Neuronal stem cell (in vitro differentiated cells): Measurements from ENCODE around the gene GABBR1.

Source experiments
- DNase-seq: peaks from one replicate; pipeline ENCODE4 v3.0.0-alpha.2; 2013; ENCODE audit warnings: low spot score
- H2AFZ ChIP-seq: one replicate; pipeline ENCODE4 v1.6.1; 2013; ENCODE audit warnings: mild to moderate bottlenecking, low read length, inconsistent platforms
- H2AK5ac ChIP-seq: 2 replicates; pipeline ENCODE4 v1.6.1; 2013; ENCODE audit warnings: low read depth, mild to moderate bottlenecking, inconsistent platforms, low read length, moderate library complexity, mixed read lengths
- H2BK120ac ChIP-seq: 2 replicates; pipeline ENCODE4 v1.6.1; 2013; ENCODE audit warnings: low read depth, mild to moderate bottlenecking, inconsistent platforms, low read length, moderate library complexity, mixed read lengths
- H2BK12ac ChIP-seq: one replicate; pipeline ENCODE4 v1.6.1; 2013; ENCODE audit warnings: low read length, inconsistent platforms
- H2BK15ac ChIP-seq: 2 replicates; pipeline ENCODE4 v1.6.1; 2013; ENCODE audit warnings: mild to moderate bottlenecking, low read length, inconsistent platforms, mixed read lengths
- H2BK5ac ChIP-seq: one replicate; pipeline ENCODE4 v1.6.1; 2013; ENCODE audit warnings: inconsistent platforms, mild to moderate bottlenecking, low read length, moderate library complexity
- H3K14ac ChIP-seq: one replicate; pipeline ENCODE4 v1.6.1; 2013; ENCODE audit warnings: low read length, inconsistent platforms
- H3K18ac ChIP-seq: 2 replicates; pipeline ENCODE4 v1.6.1; 2013; ENCODE audit warnings: low read length, inconsistent platforms
- H3K23ac ChIP-seq: 2 replicates; pipeline ENCODE4 v1.6.1; 2013; ENCODE audit warnings: low read depth, mild to moderate bottlenecking, mixed read lengths, low read length, inconsistent platforms; ENCODE audit not compliant: poor library complexity
- H3K27ac ChIP-seq: replicated peaks from 3 replicates; pipeline ENCODE4 v1.5.1; 2013; ENCODE audit warnings: low read length, inconsistent platforms
- H3K27me3 ChIP-seq, 3 experiments: 2 replicates each; pipeline ENCODE4 v1.6.1; 2013; ENCODE audit warnings: low read length in 3 of 3, mild to moderate bottlenecking in 2 of 3, inconsistent platforms in 1 of 3, low read depth in 1 of 3, mixed read lengths in 1 of 3, moderate library complexity in 1 of 3; ENCODE audit not compliant: control insufficient read depth in 3 of 3, insufficient read depth in 3 of 3
- H3K36me3 ChIP-seq, 2 donors: replicated peaks in 1 of 2; 2 replicates each; pipeline ENCODE4 v1.6.1; 2013; ENCODE audit warnings: low read length in 2 of 2; ENCODE audit not compliant: control insufficient read depth in 2 of 2, insufficient read depth in 2 of 2
- H3K4ac ChIP-seq: 2 replicates; pipeline ENCODE4 v1.6.1; 2013; ENCODE audit warnings: inconsistent platforms, mild to moderate bottlenecking, low read length, moderate library complexity
- H3K4me1 ChIP-seq, 2 donors: 1 replicate in 1 of 2; 2 replicates in 1 of 2; pipeline ENCODE4 v1.6.1; 2013; ENCODE audit warnings: low read length in 2 of 2, low read depth in 1 of 2; ENCODE audit not compliant: control insufficient read depth in 2 of 2, insufficient read depth in 1 of 2
- H3K4me2 ChIP-seq: one replicate; pipeline ENCODE4 v1.6.1; 2013; ENCODE audit warnings: mild to moderate bottlenecking, low read length, inconsistent platforms; ENCODE audit not compliant: insufficient read depth, poor library complexity, severe bottlenecking
- H3K4me3 ChIP-seq, 2 donors: 2 replicates each; pipeline ENCODE4 v1.5.1; 2013; ENCODE audit warnings: low read length in 2 of 2, mild to moderate bottlenecking in 2 of 2, inconsistent platforms in 1 of 2, moderate library complexity in 1 of 2
- H3K79me1 ChIP-seq: one replicate; pipeline ENCODE4 v1.6.1; 2013; ENCODE audit warnings: low read depth, mild to moderate bottlenecking, inconsistent platforms, low read length, moderate library complexity
- H3K9ac ChIP-seq: one replicate; pipeline ENCODE4 v1.6.1; 2013; ENCODE audit warnings: mild to moderate bottlenecking, low read depth, low read length, inconsistent platforms; ENCODE audit not compliant: poor library complexity
- H3K9me3 ChIP-seq, 2 donors: replicated peaks in 1 of 2; 2 replicates each; pipeline versions ENCODE3 to v1.6.1; 2013; ENCODE audit warnings: low read length in 2 of 2, mild to moderate bottlenecking in 2 of 2, inconsistent platforms in 1 of 2, low read depth in 1 of 2, mixed read lengths in 1 of 2, moderate library complexity in 1 of 2; ENCODE audit not compliant: control insufficient read depth in 2 of 2, insufficient read depth in 1 of 2
- H4K8ac ChIP-seq: one replicate; pipeline ENCODE4 v1.6.1; 2013; ENCODE audit warnings: low read depth, mild to moderate bottlenecking, inconsistent platforms, low read length, moderate library complexity
- H4K91ac ChIP-seq: one replicate; pipeline ENCODE4 v1.6.1; 2013; ENCODE audit warnings: low read length, low read depth, mild to moderate bottlenecking, inconsistent platforms; ENCODE audit not compliant: poor library complexity
- WGBS, 2 donors: extraction: QIAGEN DNeasy Blood & Tissue Kit; methylation state at CpG; one replicate each; pipeline ENCODE4 v1.1.7; 2013; ENCODE audit warnings: missing lambda C conversion rate in 2 of 2, mixed read lengths in 1 of 2; ENCODE audit not compliant: insufficient read length in 2 of 2, insufficient replicate concordance in 1 of 2; ENCODE audit errors: extremely low coverage in 2 of 2; 5-methylcytosine and 5-hydroxymethylcytosine counted together

GABBR1 gene

DNA sequence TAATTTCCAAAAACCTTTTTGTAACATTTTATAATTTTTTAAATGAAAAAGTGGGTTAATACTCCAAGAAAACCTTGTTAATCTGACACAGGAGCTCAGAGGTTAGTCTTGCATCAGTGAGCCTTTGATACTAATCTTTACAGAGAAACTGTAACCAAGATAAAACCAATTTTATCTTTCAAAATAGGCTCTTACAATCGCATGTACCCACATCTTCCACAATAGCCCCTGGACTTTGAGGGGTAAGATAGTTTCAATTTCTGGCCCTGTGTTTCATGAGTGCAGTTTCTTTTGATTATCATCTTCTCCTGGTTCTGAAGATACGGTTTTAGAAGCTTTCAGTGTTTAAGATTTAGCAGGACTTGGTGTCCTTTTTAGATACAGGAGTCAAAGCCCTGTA is 110.8 kb downstream of the GABBR1 start:
- DNase-seq, result no peak
- Histone ChIP-seq H3K27ac (no peak overlapping the region), H3K9ac (no peak overlapping the region), H3K36me3 (no peaks in the 10 kb centered on the region), H2AK5ac (no peak overlapping the region), H3K18ac (no peak overlapping the region), H3K14ac (no peak overlapping the region), H3K23ac (no peak overlapping the region), H2AFZ (no peak overlapping the region), H3K4me1 (no peaks in the 10 kb centered on the region), H2BK15ac (no peak overlapping the region), H3K4ac (no peak overlapping the region), H4K8ac (no peak overlapping the region), H3K4me2 (no peak overlapping the region), H2BK5ac (no peak overlapping the region), H4K91ac (no peak overlapping the region), H2BK12ac (no peak overlapping the region), H3K9me3 (peaks cover 6 to 8% of the 10 kb centered on the region in 2 donors), H3K27me3 (peaks cover 0 to 8% (median 2%) of the 10 kb centered on the region in 3 experiments), H3K4me3 (no peak overlapping the region), H2BK120ac (no peak overlapping the region), H3K79me1 (no peaks in the 10 kb centered on the region)
- no CpG with 5 or more reads among the region's 2 CpGs for WGBS, 2 donors

DNA sequence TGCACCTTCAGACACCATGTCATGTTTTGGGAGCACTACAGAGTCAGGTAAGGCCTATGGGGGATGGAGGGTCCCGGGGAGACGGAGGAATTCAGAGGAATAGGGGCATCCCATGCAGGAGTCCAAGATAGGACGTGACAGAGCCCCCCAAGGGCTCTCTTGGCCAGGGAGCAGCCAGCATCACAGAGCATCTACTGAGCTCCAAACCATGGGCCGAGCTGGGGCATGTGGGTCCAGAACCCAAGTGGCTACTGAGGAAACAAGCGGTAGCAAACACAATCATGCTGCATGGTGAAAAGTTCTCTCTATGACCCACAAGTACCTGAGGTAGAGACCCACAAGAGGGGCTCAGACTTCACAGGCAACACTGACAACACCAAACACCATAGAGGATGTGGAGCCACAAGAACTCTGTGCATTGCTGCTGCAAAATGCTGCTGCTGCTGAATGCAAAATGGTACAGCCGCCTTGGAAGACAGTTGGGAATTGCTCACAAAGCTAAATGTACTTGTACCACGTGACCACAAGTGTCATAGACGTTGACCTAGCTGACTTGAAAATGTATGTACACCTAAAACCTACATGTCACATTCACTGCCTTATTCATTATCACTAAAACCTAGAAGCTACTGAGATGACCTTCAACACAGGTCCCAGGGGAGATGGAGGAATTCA is 111.8 kb downstream of the GABBR1 start:
- Histone ChIP-seq H2BK5ac (no peak overlapping the region), H3K9ac (no peak overlapping the region), H3K4me2 (no peak overlapping the region), H3K23ac (no peak overlapping the region), H3K36me3 (no peaks in the 10 kb centered on the region), H2BK12ac (no peak overlapping the region), H3K4me1 (peaks cover 0 to under 1% of the 10 kb centered on the region in 2 donors), H3K4me3 (no peak overlapping the region), H3K27ac (no peak overlapping the region), H2AK5ac (no peak overlapping the region), H3K79me1 (no peaks in the 10 kb centered on the region), H3K9me3 (peaks cover 6 to 10% of the 10 kb centered on the region in 2 donors), H3K4ac (no peak overlapping the region), H4K8ac (no peak overlapping the region), H3K18ac (no peak overlapping the region), H3K14ac (no peak overlapping the region), H2BK15ac (no peak overlapping the region), H3K27me3 (peaks cover 0 to 6% (median 2%) of the 10 kb centered on the region in 3 experiments), H2AFZ (no peak overlapping the region), H2BK120ac (no peak overlapping the region), H4K91ac (no peak overlapping the region)
- DNase-seq, result no peak
- no CpG with 5 or more reads among the region's 8 CpGs for WGBS, 2 donors

DNA sequence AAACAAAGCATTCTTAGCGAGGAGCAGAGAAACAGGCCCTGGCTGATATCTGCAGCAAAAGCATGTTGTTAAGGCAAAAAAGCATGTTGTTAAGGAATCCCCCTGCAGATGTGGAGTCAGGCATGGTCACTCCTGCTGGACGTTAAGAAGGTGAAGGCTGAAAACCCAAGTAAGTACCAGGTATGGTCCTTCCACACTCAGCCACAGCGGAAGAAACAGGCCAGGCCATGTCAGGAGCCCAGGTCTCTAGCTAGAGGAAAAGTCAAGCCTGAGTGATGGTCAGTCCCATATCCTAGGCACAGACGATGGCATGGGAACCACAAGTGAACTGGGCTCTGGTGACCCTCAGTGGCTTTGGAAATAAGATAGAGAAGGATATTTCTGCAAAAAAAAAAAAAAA is 112.8 kb downstream of the GABBR1 start:
- Histone ChIP-seq H3K9me3 (peaks cover 6 to 10% of the 10 kb centered on the region in 2 donors), H2BK12ac (no peak overlapping the region), H2AFZ (no peak overlapping the region), H3K27me3 (peaks cover 0 to 2% (median 2%) of the 10 kb centered on the region in 3 experiments), H3K18ac (no peak overlapping the region), H3K4ac (no peak overlapping the region), H3K79me1 (no peaks in the 10 kb centered on the region), H3K9ac (no peak overlapping the region), H3K14ac (no peak overlapping the region), H3K4me2 (no peak overlapping the region), H3K36me3 (no peaks in the 10 kb centered on the region), H2BK5ac (no peak overlapping the region), H2BK120ac (no peak overlapping the region), H2AK5ac (no peak overlapping the region), H3K23ac (no peak overlapping the region), H2BK15ac (no peak overlapping the region), H3K4me3 (no peak overlapping the region), H4K91ac (no peak overlapping the region), H3K27ac (no peak overlapping the region), H3K4me1 (peaks cover 0 to 1% of the 10 kb centered on the region in 2 donors), H4K8ac (no peak overlapping the region)
- no peak for DNase-seq
- WGBS, 2 donors, result no CpG with 5 or more reads among the region's 4 CpGs

DNA sequence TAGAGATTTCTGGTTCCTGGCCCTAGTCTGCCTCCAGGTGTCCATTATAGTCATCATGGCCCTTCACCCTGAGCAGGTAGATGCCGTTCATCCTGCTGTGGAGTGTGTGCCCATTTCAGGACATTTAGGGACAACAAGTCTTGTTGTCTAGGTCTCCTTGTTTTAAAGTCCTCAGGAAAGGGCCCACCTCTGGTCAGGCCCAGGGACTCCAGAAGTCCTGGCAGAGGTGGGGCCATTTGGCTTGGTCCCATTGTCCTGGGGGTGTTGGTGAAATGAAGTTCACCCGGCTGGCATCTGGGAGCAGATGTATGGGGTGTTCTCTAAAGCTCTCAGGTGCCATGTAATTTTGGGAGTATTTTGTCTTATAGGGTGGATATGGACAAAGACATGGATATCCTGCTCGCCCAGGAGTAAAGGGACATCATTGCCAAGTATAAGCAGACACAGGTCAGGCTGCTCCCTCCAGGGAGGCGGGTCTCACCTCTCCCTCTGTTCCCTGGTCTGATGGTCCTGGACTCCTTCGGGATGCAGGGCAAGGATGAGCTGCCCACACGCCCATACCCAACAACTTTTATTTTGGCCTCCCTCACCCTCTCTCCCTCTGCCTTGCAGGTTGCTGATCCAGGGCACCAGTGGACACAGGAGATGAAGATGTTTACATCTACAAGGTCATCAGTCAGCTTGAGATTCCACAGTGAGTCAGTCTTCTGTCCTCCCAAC is 113.5 kb downstream of the GABBR1 start:
- Histone ChIP-seq H2BK5ac (no peak overlapping the region), H2AFZ (no peak overlapping the region), H3K36me3 (no peaks in the 10 kb centered on the region), H4K91ac (no peak overlapping the region), H2BK15ac (no peak overlapping the region), H3K4me3 (no peak overlapping the region), H3K4ac (no peak overlapping the region), H4K8ac (no peak overlapping the region), H3K79me1 (no peaks in the 10 kb centered on the region), H3K27me3 (peaks cover 0 to 3% (median 2%) of the 10 kb centered on the region in 3 experiments), H3K18ac (no peak overlapping the region), H3K14ac (no peak overlapping the region), H3K4me2 (no peak overlapping the region), H3K9me3 (peaks cover 6 to 10% of the 10 kb centered on the region in 2 donors), H2AK5ac (no peak overlapping the region), H2BK12ac (no peak overlapping the region), H3K9ac (no peak overlapping the region), H3K23ac (no peak overlapping the region), H3K27ac (no peak overlapping the region), H3K4me1 (peaks cover 0 to 1% of the 10 kb centered on the region in 2 donors), H2BK120ac (no peak overlapping the region)
- no peak for DNase-seq
- whole genome bisulfite sequencing, 2 donors, result no CpG with 5 or more reads among the region's 6 CpGs
